KBM-7 (cell line): ENCODE data around the gene ZFP36L1.
A peak's percentile ranks its signal among the peaks of the same experiment; 100 is the strongest.

ENCODE experiments used
- DNase-seq: peaks from one replicate; pipeline ENCODE4 v3.0.0-alpha.2; 2015
- in situ Hi-C: fragments of 300-500 bp; cut with MboI; formaldehyde crosslinking; loops from 2 replicates; pipeline ENCODE4 v1.14.3; 2020; ENCODE audit warnings: low sequenced_read_pairs, low pct_unique_long_range_greater_than_20kb, mixed read lengths

The ZFP36L1 gene

DNA sequence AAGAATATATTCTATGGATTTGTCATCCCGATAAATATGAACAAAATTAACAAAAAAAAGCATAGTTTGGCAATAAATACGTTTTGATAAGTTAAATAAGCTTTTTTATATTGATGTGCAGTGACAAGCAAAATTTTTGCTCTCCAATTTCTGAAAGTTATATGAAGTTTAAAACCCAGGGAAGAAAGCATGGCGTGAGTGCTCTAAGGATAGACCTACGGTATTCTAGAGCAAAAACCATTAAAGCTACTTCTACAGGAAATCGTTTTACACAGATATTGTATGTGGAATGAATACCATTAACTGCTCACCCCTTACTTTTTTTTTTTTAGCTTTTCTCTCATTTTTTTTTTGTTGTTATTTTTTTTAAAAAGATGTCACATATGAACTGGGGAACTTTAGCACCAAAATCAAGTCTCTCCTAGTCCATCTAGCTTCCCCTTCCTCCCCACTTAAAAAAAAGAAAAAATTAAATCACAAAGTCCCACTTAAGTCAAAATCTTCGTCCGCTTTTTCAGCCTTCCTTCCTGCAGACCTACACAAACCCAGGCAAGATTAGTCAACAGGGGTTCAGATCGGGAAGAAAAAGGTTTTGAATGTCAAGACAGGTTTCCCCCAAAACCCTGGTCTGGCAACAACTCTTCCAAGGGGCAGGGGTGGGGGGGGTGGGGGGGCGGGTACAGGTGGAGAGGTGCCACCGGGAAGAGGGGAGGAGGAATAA lies 4.4 kb downstream of the ZFP36L1 start:
- no peak for DNase-seq
- in situ Hi-C loops, result no loop called here

DNA sequence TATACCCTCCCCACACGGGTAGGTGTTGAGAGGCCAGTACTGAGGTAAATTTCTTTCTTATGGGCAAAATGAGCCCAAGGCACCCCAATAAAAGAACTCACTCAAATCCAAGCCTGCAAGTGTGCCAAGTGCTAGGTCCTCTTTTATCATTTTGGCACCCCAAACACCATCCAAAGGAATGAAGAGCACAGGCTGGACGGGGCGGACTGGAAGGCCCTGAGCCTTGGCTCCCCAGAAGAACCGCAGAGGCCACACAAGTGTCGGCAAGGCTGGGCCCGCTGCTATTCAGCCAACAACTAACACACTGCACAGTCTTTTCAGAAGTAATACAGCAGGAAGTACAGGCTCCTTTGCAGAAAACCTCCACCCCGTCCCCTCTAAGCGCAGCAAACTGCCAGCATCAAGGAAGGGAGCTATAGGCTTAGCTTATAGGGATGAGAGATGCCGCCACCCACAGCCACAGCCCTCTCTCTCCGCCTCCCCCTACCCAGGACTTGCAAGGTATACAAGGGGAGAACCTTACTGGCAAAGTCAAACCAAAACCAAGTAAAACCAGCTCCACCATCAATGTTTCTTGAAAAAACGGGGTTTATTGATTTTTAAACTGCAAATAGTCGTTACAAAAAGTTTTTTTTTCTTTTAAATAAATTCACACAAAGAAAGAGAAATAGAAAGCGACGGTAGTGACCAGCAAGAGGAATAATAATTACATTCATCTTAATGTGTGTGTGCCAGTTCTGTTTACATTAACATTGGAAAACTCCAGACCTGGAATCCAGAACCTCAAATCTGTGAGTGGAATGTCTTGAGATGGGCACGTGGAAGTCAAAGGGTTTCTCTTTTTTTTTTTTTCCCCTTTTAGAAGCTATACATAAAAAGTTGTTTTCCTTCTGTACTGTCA lies 5.5 kb downstream of the ZFP36L1 start:
- in situ Hi-C loops, result no loop called here
- DNase-seq, result no peak

DNA sequence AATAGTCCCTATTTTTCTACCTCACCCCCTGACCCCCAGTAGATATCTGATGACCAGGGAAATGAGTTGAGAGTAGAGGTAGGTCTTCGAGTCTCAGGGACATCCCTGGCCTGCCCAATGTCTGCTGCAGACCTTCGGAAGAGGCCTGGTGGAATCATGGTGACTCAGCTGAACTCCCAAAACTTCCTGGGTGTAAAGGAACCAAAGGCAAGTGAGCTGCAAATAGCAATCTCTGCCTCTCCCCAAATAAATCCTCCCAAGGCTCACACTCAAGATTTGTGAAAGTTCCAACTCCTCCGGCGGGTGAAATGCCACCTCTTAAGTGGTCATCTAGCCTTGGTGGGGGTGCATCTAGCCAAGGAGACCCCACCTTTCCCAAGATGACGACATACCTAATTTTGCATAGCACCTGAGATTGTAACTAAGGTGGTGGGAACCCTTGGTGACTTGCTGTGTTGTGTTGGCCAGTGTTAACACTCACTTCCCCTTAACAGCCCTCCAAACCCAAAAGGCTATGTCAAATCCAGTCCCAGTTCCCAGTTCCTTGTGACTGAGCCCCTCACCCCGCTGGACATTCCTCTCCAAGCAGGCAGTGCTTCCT lies 6.3 kb downstream of the ZFP36L1 start:
- DNase-seq, result no peak
- in situ Hi-C loops, result no loop called here

DNA sequence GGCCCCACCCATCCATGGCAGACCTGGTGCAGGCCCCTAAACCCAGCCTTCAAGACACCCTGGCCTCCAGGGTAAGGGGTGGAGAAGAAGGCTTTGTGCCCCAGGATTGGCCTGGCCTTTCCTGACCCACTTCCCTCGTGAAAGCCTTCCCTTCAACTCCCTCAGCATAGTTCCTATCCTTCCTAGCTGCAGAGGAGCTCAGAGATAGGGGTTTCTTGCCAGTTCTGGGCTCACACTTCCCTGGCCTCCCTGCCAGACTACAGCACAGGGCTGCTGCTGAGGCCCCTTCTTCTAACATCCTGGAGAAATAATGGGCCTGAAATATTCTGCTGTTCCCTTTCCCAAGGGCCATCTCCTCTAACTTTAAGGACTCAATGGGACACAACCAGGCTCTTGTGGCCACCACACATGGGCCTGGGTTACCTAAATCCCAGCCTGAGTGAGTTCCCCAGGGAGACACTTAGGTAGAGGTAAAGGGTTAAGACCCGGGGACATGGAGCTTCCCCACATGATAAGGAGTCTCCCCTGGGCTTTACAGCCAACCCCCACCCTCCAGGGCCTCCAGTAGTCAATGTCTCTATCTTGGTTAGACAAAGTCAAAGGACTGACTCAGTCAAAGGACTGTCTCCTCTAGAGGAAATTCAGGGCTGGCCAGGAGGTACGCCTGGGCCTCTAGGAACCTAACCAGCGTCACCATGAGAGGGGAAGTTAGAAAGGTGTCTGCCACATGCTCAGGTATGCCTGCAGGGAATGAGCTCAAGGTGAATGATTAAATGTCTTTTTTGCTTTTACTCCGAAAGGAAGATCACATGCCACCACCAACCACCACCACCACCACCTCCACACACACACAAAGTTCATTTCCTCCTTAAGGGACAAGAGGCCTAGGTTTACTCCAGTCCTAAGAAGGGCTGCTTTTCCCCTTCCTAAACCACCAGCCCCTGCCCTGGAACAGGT lies 7.1 kb downstream of the ZFP36L1 start:
- no peak for DNase-seq
- in situ Hi-C loops, result no loop called here

DNA sequence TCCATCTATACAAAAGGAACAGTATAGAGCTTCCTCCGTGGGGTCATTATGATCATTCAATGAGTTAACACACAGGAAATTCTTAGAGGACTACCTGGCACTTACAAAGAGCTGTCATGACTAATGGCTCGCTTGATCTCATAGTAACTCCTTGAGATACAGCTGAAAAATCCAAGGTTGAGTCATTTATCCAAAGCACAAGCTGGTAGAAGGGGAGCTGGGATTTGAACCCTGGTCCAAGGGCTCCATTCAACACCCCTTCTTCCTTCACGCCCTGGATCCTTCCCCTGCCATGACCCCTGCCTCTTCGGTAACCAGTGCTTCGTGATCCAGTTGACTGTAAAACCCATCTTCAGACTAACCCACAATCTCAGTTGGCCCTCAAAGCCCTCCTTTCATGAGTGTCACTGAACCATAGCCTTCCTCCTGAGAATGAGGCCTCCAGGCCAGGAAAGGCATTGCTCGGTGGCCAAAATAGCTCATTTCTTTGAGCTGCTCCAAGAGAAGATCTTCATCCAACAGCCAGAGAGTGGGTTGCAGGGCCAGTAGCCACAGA lies 7.8 kb downstream of the ZFP36L1 start:
- in situ Hi-C loops, result no loop called here
- no peak for DNase-seq

DNA sequence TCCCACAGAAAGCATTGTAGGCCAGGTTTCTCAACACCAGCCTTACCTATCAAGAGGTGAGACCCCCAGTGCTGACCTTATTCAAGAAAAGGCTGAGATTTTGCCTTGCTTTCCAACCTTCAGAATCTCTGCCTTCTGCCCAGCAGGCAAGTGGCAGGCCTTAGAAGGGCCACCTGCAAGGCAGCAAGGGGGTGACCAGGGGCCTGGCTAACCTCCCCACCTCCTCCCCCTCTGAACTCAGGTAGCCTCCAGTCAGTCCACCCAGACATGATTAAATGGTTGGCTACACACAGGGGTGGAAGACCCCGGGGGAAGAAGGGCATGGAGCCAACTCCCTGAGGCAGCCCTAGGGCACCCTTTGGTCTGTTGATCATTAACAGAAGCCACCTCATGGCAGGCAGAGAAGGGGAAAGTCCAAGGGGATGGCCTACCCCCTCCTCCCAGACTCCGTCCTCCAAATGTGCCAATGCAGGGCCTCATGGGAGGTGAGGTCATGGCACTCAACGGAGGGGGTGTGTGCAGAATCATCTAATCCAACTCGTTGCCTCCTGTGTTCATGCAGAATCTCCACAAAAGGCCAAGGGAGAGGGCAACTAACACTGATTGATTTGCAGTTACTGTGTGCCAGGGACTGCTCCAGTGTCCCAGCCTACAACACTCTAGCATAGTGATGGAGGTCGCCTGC lies 8.5 kb downstream of the ZFP36L1 start:
- DNase-seq, result no peak
- in situ Hi-C loops, result no loop called here

DNA sequence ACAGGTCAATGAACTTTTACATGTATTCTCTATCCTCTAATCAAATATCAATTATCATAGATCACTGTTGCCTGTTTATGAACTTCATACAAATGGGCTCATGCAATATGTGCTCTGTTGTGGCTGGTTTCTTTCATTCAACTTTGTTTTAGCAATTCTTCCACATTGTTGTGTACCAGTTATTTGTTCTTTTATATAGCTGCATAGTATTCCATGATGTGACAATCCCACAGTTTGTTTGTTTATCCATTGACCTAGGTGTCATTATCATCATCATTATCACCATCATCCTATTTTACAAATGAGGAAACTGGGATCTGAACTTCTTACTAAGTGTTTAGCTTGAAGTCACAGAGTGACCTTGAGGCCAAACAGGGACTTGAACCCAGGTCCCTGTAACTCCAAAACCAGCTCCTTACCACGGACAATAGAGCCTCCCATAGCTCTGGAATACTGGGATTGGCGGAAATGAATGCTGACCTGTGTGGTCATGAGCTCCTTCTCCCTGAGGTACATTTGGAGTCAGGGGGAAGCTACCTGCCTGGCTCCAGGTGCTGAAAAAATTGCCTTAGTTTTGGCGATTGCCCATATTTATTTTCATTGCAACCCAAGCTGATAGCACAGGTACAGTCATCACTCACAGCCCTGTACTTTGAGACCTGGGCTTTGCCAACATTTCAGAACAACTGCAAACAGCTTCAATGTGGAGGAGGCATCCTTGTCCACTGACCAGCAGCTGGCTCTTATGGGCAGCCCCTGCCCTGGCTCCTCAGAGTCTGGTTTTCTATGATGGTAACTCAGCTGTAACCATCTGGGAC lies 9.2 kb downstream of the ZFP36L1 start:
- DNase-seq, result no peak
- in situ Hi-C loops, result no loop called here

DNA sequence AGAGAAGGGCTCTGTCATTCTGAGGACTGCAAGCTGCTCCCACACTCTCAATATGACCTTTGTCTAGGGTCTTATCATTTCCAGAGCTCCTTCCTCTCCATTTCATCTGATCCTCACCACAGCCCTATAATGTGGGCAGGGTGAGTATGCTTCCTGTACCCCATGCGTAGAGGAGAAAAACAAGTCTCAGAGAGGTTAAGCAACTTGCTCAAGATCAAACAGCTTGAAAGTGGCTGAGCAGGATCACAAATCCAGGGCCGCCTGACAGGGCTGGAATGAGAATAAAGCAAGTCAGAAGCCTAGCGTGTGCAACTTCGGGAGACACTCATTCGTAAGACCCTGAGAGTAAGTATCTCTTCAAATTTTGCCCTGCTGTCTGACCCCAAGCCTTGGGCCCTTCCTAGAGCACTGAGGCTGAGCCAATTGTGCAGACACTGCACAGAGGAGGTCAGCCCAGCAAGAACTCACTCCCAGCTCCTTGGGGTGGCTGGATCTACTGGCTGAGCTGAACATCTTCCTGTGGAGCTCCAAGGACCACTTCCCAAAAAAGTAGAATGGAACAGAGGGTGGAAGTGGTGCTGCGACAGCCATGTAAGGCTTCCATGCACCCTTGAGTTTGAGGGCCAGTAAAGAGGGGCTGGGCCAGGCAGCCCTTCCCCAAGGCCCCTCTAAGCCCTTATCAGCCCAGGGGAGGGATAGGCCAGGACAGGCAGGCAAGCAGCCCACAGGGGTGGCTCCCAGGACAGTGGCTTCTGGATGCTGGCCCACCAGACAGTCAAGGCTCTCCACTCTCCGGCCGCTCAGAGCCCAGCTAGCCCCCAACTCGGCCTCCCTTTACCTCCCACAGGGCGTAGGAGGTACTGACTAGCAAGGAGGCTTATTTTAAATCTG lies 10.5 kb downstream of the ZFP36L1 start:
- no peak for DNase-seq
- in situ Hi-C loops, result no loop called here

DNA sequence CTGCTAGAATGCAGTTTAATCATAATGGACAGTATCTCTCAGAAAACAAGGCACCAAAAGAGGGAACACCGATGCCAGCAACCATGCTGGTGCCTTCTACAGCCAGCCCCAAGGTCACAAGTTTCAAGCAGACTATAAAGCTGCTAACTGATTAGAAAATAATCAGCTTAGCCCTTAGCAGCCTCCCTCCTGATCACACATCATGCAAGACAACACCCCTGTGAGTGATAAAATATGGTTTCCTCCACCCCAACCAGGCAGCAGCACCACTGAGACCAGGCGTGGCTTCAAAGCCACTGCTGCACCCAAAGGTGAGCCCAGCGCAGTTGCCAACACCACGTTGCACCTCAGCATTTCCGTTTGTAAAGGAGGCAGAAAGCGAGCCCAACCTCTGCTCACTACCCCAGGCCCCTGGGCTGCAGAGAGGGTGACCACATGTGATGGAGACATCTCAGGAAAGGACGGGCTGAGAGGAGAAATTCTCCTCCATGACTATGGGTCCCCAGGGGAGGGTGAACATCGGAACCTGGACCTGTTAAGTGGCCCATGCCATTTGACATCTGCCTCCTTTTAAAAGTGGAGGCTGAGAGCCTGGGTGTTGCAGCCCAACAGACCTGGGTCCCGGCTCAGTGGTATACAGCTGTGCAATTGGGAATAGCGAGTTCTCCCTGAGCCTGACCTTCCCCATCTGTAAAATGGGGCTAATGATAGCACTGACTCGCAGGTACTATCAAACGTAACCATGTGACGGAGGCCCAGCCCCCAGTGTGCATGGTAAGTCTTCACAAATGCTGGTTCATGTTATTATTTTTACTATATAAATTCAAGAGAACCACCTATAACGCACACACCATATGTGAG lies 11.5 kb downstream of the ZFP36L1 start:
- in situ Hi-C loops, result no loop called here
- no peak for DNase-seq

DNA sequence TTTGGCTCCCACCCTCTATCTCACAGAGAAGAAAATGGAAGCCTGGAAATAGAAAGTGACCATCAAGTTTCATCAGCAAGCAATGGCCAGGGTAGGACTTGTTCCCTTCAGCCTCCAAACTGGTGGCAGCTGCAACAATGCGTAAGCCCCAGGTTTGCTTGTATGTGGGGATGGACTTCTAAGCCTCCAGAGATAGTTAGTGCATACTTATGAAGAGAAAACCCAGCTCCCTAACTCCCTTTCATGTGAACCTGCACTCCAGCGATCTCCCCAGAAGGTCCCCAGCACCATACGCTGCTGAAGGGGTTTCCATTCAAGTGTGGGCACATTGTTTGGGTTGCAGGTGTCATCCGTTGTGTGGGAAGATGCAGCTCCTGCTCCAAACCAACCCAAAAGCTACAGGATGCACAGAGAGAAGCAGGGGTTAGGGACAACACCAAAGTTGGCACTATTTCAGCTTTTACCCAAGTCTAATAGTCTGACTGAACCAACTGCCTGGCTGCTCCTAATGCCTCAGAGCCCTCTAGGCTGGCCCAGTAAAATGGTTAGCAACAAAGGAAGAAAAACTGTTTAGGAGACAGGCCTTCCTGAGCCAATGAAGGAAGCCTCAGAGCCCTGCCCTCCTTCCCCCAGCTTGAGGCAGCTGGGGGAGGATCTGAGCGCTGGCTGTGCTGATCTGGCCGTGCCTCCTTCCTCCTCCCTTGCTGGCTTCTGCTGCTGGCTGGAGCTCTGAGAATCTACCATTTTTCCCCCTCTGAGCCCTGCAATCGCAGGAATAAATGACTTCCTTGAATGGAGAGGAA lies 12.3 kb downstream of the ZFP36L1 start:
- in situ Hi-C loops, result no loop called here
- DNase-seq, result peak; percentile 83

DNA sequence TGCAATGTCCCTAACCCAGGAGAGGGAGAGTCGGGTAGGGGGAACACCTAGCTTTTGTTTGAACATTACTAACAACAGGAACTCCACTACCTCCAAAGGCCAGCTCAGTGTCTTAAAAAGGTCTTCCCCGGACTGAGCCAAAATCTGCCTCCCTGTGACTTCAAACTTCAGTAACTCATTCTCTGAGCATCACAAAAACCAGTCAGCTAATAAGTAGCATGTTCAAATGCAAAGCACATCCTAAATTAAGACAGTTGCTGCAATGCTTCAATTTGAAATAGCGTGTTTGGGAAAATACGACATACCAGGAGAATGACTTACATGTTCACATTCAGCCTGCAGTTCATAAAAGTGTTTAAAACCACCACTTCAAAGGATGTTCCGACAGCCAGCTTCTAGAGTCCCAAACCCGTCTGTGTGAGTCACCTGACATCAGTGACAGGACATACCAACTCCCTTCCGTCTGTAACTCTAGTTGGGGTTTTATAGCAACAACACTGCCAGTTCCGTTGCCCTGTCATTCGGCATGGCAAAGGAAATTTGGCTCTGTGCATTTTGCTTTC lies 13.0 kb downstream of the ZFP36L1 start:
- in situ Hi-C loops, result no loop called here
- DNase-seq, result no peak

DNA sequence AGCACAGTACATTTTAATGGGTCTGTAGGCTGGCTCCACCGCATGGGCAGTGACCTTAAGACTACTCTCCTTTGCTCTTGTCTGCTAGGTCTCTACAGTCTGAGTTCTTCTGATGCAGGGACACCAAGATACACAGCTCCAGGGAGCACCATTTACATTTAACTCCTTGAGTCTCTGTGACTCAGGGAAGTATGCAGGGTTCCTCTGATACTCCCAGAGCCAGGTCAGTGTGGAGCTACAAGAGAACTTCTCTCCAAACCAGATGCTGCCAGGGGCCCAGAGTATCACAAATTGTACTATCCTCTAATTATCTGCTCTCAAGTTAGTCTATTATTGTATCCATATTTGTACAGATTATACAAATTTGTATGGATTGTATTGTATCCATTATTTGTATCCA lies 15.2 kb downstream of the ZFP36L1 start:
- in situ Hi-C loops, result no loop called here
- no peak for DNase-seq

DNA sequence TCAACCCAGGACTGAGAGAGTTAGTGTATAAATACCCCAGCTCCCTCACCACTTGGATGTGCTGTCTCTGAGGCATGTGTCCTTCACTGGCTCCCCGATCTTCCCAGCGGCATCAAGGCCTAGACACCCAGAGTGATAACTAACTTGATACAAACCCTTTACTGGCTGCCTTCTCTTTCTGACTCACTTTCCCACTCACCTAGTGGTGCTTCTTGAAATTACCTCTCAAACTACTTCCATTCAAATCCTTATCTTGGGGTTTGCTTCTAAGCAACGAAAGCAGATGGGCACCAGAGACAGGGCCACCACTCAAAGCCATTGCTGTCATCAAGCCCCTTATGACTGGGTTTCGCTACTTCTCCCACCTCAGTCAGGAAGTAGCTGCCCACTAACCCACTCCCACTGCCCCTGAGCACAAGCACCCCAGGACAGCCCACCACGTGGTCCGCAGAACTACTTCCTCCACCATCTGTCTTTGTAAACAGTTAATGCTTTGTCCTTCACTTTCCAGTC lies 17.2 kb downstream of the ZFP36L1 start:
- in situ Hi-C loops, result no loop called here
- DNase-seq, result peak; percentile 58

DNA sequence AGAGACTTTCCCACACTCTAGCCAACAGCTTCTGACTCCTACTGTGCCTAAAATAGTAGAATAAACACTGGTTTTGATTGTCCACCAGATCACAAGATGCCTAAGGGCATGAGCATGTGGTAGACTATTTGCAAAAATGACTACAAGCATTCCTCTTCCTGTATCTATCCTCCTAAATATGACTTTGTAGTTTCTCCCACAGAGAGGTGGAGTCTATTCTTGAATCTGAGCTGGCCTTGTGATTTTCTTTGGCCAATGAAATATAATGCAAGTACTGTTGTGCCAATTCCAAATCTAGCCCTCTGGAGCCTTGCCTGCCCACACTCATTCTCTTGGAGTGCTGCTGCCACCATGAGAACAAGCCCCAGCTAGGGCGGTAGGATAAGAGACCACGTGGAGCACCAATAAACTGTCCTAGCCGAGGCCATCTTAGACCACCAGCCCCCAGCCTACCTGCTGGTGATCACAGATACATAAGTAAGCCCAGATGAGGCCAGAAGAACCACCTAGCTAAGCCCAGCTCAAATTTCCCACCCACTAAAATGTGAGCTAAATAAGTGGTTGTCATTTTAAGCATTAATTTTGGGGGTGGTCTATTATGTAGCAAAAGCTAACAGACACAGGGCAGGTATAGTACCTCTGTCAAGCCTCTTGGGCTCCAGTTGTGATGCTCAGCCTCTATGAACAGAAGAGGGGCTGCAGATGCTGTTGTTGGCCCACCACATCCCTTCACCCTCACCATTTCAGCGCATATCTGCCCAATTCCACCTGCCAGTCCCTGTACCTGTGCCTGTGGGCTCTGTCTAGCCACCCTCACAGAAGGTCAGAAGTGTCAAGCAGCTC lies 17.9 kb downstream of the ZFP36L1 start:
- DNase-seq, result no peak

More for the DNA sequence above, 17.9 kb downstream of the ZFP36L1 start:
- in situ Hi-C loops, result no loop called here
